Renal pelvis (tissue), 12 donors: ENCODE results near the gene DAZ4. TPM values are rescaled to one million over a fixed set of nuclear protein-coding genes. Genes with fewer than 3 reads are reported as not detected.
"Not testable (repeated sequence)": the region's sequence is repeated elsewhere in the genome, so short reads cannot be mapped to it uniquely, and the experiment has no call there.

Source experiments
- DNase-seq: peaks from one replicate; pipeline ENCODE4 v3.0.0-alpha.2; 2013
- long read RNA-seq, 16 experiments: transcript quantifications; one replicate each; lab custom pipeline, GENCODE V29; 2026
- polyA plus RNA-seq, 3 donors: library from polyadenylated mRNA; unstranded; fragments of 120-200 nt; gene quantifications; one replicate each; pipeline ENCODE4 v1.2.1, GENCODE V29; 2013; ENCODE audit not compliant: insufficient read length in 3 of 3

Gene DAZ4
- polyA plus RNA-seq: not detected
- long read RNA-seq, donor 1: 0 reads
- long read RNA-seq, donor 2: 0 reads
- long read RNA-seq, donor 3: 0 reads
- long read RNA-seq, donor 4: 0 reads
- long read RNA-seq, donor 5: 0 reads
- long read RNA-seq, donor 6: 0 reads
- long read RNA-seq, donor 7: 0 reads
- long read RNA-seq, donor 8: 0 reads
- long read RNA-seq, donor 9: 0 reads
- long read RNA-seq, donor 10: 0 reads
- long read RNA-seq, donor 11: 0 reads
- long read RNA-seq, donor 12: 0 reads
- long read RNA-seq, donor 13: 0 reads
- long read RNA-seq, donor 14: 0 reads
- long read RNA-seq, donor 15: 0 reads
- long read RNA-seq, donor 16: 0 reads

- not testable (repeated sequence) for DNase-seq
Measured at GRCh38 chrY:24833619-24834018, at the start of gene DAZ4. TSS of gene DAZ4 (plus strand) at chrY:24833919. CDS start at chrY:24834127, 208 bp downstream.

GRCh38 chrY:24813293-24813692 is 20.4 kb upstream of the DAZ4 start, which contains the start of gene DAZ3:
TSS of gene DAZ3 (minus strand) at chrY:24813393. CDS start at chrY:24813185, 208 bp downstream.
- DNase-seq: not testable (repeated sequence)

GRCh38 chrY:24821836-24822235 is 11.9 kb upstream of the DAZ4 start:
- DNase-seq: not testable (repeated sequence)

- DNase-seq: not testable (repeated sequence)
Measured at GRCh38 chrY:24824184-24824879, 9.4 kb upstream of the DAZ4 start.

- not testable (repeated sequence) for DNase-seq
Measured at GRCh38 chrY:24825069-24825468, 8.7 kb upstream of the DAZ4 start.

Other genes starting within 250 kb of the DAZ4 start
- under 1 TPM in 1 of 3 donors, not detected in 2; 0.14 TPM for gene BPY2B, start 215.9 kb upstream of the DAZ4 start, polyA plus RNA-seq
- not detected for gene DAZ3, start 20.5 kb upstream of the DAZ4 start, polyA plus RNA-seq
- under 1 TPM in 1 of 3 donors, not detected in 2; 0.14 TPM for gene BPY2C, start 218.2 kb downstream of the DAZ4 start, polyA plus RNA-seq